Endothelial cell (in vitro differentiated cells): ENCODE measurements around the gene PLEKHA7. TPM values are rescaled to one million over a fixed set of nuclear protein-coding genes. Genes with fewer than 3 reads are reported as not detected.

Experiments
- DNase-seq: peaks from one replicate; pipeline ENCODE4 v3.0.0; 2021; ENCODE audit warnings: low spot score
- H3K27ac Mint-ChIP-seq: one replicate; pipeline ENCODE4 v1.8.0; 2021; ENCODE audit warnings: mixed read lengths, inconsistent platforms; ENCODE audit not compliant: unreplicated experiment
- H3K27me3 Mint-ChIP-seq: one replicate; pipeline ENCODE4 v1.8.0; 2021; ENCODE audit warnings: mild to moderate bottlenecking, moderate library complexity, mixed read lengths, inconsistent platforms; ENCODE audit not compliant: unreplicated experiment
- H3K36me3 Mint-ChIP-seq: one replicate; pipeline ENCODE4 v1.8.0; 2021; ENCODE audit warnings: mild to moderate bottlenecking, low read depth, mixed read lengths, inconsistent platforms; ENCODE audit not compliant: unreplicated experiment
- H3K4me1 Mint-ChIP-seq: one replicate; pipeline ENCODE4 v1.8.0; 2021; ENCODE audit warnings: mild to moderate bottlenecking, mixed read lengths, inconsistent platforms; ENCODE audit not compliant: unreplicated experiment
- H3K4me3 Mint-ChIP-seq: one replicate; pipeline ENCODE4 v1.8.0; 2021; ENCODE audit warnings: mild to moderate bottlenecking, mixed read lengths, inconsistent platforms; ENCODE audit not compliant: unreplicated experiment
- H3K9me3 Mint-ChIP-seq: one replicate; pipeline ENCODE4 v1.8.0; 2021; ENCODE audit warnings: mixed read lengths, inconsistent platforms; ENCODE audit not compliant: unreplicated experiment
- CTCF ChIP-seq: fragments of 200-600 bp; sonication (generic); IDR thresholded peaks from one replicate; pipeline ENCODE4 v1.5.0; 2021; ENCODE audit warnings: antibody characterized with exemption; ENCODE audit not compliant: unreplicated experiment
- total RNA-seq: library from RNA; stranded (reverse); fragmentation: NEBNext Ultra II Directional; extraction: Animal tissue kit (Norgen Biotek cat#: 25700); gene quantifications from one replicate; pipeline ENCODE4 v1.2.1, GENCODE V29; 2021; ENCODE audit not compliant: unreplicated experiment

The PLEKHA7 gene
- total RNA-seq, 1 donor from 2014 or later, result 8.2 TPM

GRCh38 chr11:16895306-16895705 is 118.9 kb downstream of the PLEKHA7 start:
- DNase-seq, result no peak
- peaks cover under 1% of the 10 kb centered on the region for H3K9me3 Mint-ChIP-seq
- H3K36me3 Mint-ChIP-seq, result peaks cover 4% of the 10 kb centered on the region
- no peak for TF ChIP-seq CTCF
- H3K27me3 Mint-ChIP-seq, result peaks cover 12% of the 10 kb centered on the region
- peaks cover 48% of the 10 kb centered on the region for H3K4me1 Mint-ChIP-seq
- no peak overlapping the region for H3K4me3 Mint-ChIP-seq
- H3K27ac Mint-ChIP-seq, result no peak overlapping the region

GRCh38 chr11:16893456-16894066 is 120.7 kb downstream of the PLEKHA7 start:
- TF ChIP-seq CTCF, result no peak

GRCh38 chr11:16891964-16892363 is 122.2 kb downstream of the PLEKHA7 start:
- H3K27me3 Mint-ChIP-seq, result peaks cover 13% of the 10 kb centered on the region
- peaks cover 9% of the 10 kb centered on the region for H3K9me3 Mint-ChIP-seq
- no peak for DNase-seq
- no peak overlapping the region for H3K27ac Mint-ChIP-seq
- H3K36me3 Mint-ChIP-seq, result peaks cover 18% of the 10 kb centered on the region
- TF ChIP-seq CTCF, result no peak
- H3K4me3 Mint-ChIP-seq, result no peak overlapping the region
- peaks cover 32% of the 10 kb centered on the region for H3K4me1 Mint-ChIP-seq

More at GRCh38 chr11:16893456-16894066, 120.7 kb downstream of the PLEKHA7 start:
- no peak overlapping the region for H3K4me3 Mint-ChIP-seq
- DNase-seq, result no peak
- H3K27ac Mint-ChIP-seq, result no peak overlapping the region
- H3K36me3 Mint-ChIP-seq, result peaks cover 18% of the 10 kb centered on the region
- peaks cover 10% of the 10 kb centered on the region for H3K27me3 Mint-ChIP-seq
- H3K9me3 Mint-ChIP-seq, result peaks cover 9% of the 10 kb centered on the region
- peaks cover 45% of the 10 kb centered on the region for H3K4me1 Mint-ChIP-seq

- peaks cover 18% of the 10 kb centered on the region for H3K36me3 Mint-ChIP-seq
- H3K4me3 Mint-ChIP-seq, result no peak overlapping the region
- H3K9me3 Mint-ChIP-seq, result peaks cover 9% of the 10 kb centered on the region
- H3K27ac Mint-ChIP-seq, result no peak overlapping the region
- no peak for DNase-seq
- TF ChIP-seq CTCF, result no peak
- H3K4me1 Mint-ChIP-seq, result peaks cover 24% of the 10 kb centered on the region
- peaks cover 9% of the 10 kb centered on the region for H3K27me3 Mint-ChIP-seq
Measured at GRCh38 chr11:16891165-16891564, 123.0 kb downstream of the PLEKHA7 start.

GRCh38 chr11:16890442-16890841 is 123.8 kb downstream of the PLEKHA7 start:
- Mint-ChIP-seq H3K4me1 (peaks cover 20% of the 10 kb centered on the region), H3K36me3 (peaks cover 18% of the 10 kb centered on the region), H3K9me3 (peaks cover 9% of the 10 kb centered on the region), H3K27ac (no peak overlapping the region), H3K4me3 (no peak overlapping the region), H3K27me3 (peaks cover 7% of the 10 kb centered on the region)
- DNase-seq, result no peak
- no peak for TF ChIP-seq CTCF
